T-helper 1 cell treated with Interleukin-12 subunit alpha and Interleukin-12 subunit beta and Interleukin-4 antibody, amounts not matched to agents 30 ng/mL and 1 ng/mL, for 36 hours (primary cell): ENCODE measurements around the gene BTBD9. TPM values are rescaled to one million over a fixed set of nuclear protein-coding genes. Genes with fewer than 3 reads are reported as not detected.

Experiments
- intact Hi-C: fragments of 100-400 bp; cut with micrococcal nuclease; formaldehyde crosslinking; loops from one replicate; pipeline ENCODE4 v1.15.1; 2024
- total RNA-seq: library from RNA; stranded (reverse); gene quantifications from 2 replicates; pipeline ENCODE4 v1.2.3, GENCODE V29; 2022

The BTBD9 gene
- total RNA-seq, 1 donor from 2014 or later, result 21.7 TPM

- intact Hi-C loops, result no loop called here
Measured at GRCh38 chr6:38316099-38316868, 323.4 kb downstream of the BTBD9 start.

GRCh38 chr6:38311201-38311600 lies 328.5 kb downstream of the BTBD9 start:
- intact Hi-C loops, result no loop called here

- intact Hi-C loops, result no loop called here
Measured at GRCh38 chr6:38310061-38310460, 329.7 kb downstream of the BTBD9 start.

- intact Hi-C loops, result no loop called here
Measured at GRCh38 chr6:38307740-38308139, 332.0 kb downstream of the BTBD9 start.

GRCh38 chr6:38306931-38307330 lies 332.8 kb downstream of the BTBD9 start:
- intact Hi-C loops, result no loop called here

GRCh38 chr6:38305995-38306681 lies 333.6 kb downstream of the BTBD9 start:
- intact Hi-C loops, result no loop called here

GRCh38 chr6:38302838-38303237 lies 336.9 kb downstream of the BTBD9 start:
- intact Hi-C loops, result no loop called here

GRCh38 chr6:38302081-38302480 lies 337.6 kb downstream of the BTBD9 start:
- intact Hi-C loops, result no loop called here

GRCh38 chr6:38290133-38290799 lies 349.5 kb downstream of the BTBD9 start:
- intact Hi-C loops, result no loop called here

GRCh38 chr6:38287487-38287886 lies 352.2 kb downstream of the BTBD9 start:
- intact Hi-C loops, result no loop called here

- intact Hi-C loops, result no loop called here
Measured at GRCh38 chr6:38284802-38285394, 354.8 kb downstream of the BTBD9 start.

GRCh38 chr6:38283734-38284362 lies 355.9 kb downstream of the BTBD9 start:
- intact Hi-C loops, result no loop called here

- intact Hi-C loops, result no loop called here
Measured at GRCh38 chr6:38282911-38283310, 356.8 kb downstream of the BTBD9 start.

- intact Hi-C loops, result no loop called here
Measured at GRCh38 chr6:38281126-38281525, 358.6 kb downstream of the BTBD9 start.

GRCh38 chr6:38279963-38280588 lies 359.7 kb downstream of the BTBD9 start:
- intact Hi-C loops, result no loop called here

- intact Hi-C loops, result no loop called here
Measured at GRCh38 chr6:38279423-38279822, 360.3 kb downstream of the BTBD9 start.

- intact Hi-C loops, result no loop called here
Measured at GRCh38 chr6:38273325-38273724, 366.4 kb downstream of the BTBD9 start.

- intact Hi-C loops, result no loop called here
Measured at GRCh38 chr6:38272222-38272621, 367.5 kb downstream of the BTBD9 start.

GRCh38 chr6:38271081-38271480 lies 368.6 kb downstream of the BTBD9 start:
- intact Hi-C loops, result no loop called here

- intact Hi-C loops, result no loop called here
Measured at GRCh38 chr6:38270367-38270766, 369.4 kb downstream of the BTBD9 start.
